H1 (cell line): ENCODE results near the gene ZNF562. TPM values are rescaled to one million over a fixed set of nuclear protein-coding genes. Genes with fewer than 3 reads are reported as not detected.
A peak's percentile ranks its signal among the peaks of the same experiment; 100 is the strongest.

Experiments
- CTCF ChIA-PET: fragments of 300-600 bp; sonication (Branson Sonifier 250); formaldehyde crosslinking; loops from one replicate; lab custom pipeline; 2021; ENCODE audit not compliant: partially characterized antibody; lab: Charles Lee
- POLR2A ChIA-PET: fragments of 300-600 bp; sonication (Branson Sonifier 250); formaldehyde crosslinking; loops from one replicate; lab custom pipeline; 2021; ENCODE audit warnings: inconsistent platforms; ENCODE audit not compliant: partially characterized antibody; lab: Charles Lee
- DNase-seq, 2 experiments: peaks; one replicate each; pipeline versions ENCODE4 v3.0.0 to v3.0.0-alpha.2; 2010 to 2022; ENCODE audit warnings: low spot score in 2 of 2, low read depth in 1 of 2, mixed read lengths in 1 of 2
- FAIRE-seq: peaks from 2 replicates; lab custom pipeline; 2011; peaks lifted over from hg19 to GRCh38; lab: Jason Lieb, UNC
- H2AFZ ChIP-seq: 2 replicates; pipeline ENCODE4 v1.8.1; 2012; ENCODE audit warnings: low read length, inconsistent platforms
- H2AK5ac ChIP-seq: 2 replicates; pipeline ENCODE4 v1.6.1; 2013; ENCODE audit warnings: low read depth, low read length
- H2BK120ac ChIP-seq: replicated peaks from 2 replicates; pipeline ENCODE3; 2013; ENCODE audit warnings: low read depth, low read length, inconsistent platforms
- H2BK12ac ChIP-seq: 2 replicates; pipeline ENCODE4 v1.6.1; 2013; ENCODE audit warnings: low read depth, low read length
- H2BK15ac ChIP-seq: 2 replicates; pipeline ENCODE4 v1.6.1; 2013; ENCODE audit warnings: low read length
- H2BK20ac ChIP-seq: 2 replicates; pipeline ENCODE4 v1.6.1; 2013; ENCODE audit warnings: low read length
- H2BK5ac ChIP-seq: 2 replicates; pipeline ENCODE4 v1.6.1; 2013; ENCODE audit warnings: low read depth, low read length
- H3K14ac ChIP-seq: 2 replicates; pipeline ENCODE4 v1.6.1; 2013; ENCODE audit warnings: inconsistent platforms; ENCODE audit not compliant: insufficient read length
- H3K18ac ChIP-seq: 2 replicates; pipeline ENCODE4 v1.6.1; 2013; ENCODE audit warnings: low read length; ENCODE audit errors: extremely low read depth
- H3K23ac ChIP-seq: 2 replicates; pipeline ENCODE4 v1.6.1; 2013; ENCODE audit warnings: inconsistent platforms; ENCODE audit not compliant: insufficient read length
- H3K23me2 ChIP-seq: 2 replicates; pipeline ENCODE4 v1.6.1; 2013; ENCODE audit warnings: low read depth, low read length
- H3K27ac ChIP-seq: 2 replicates; pipeline ENCODE4 v1.6.1; 2011; ENCODE audit warnings: low read depth, low read length, inconsistent platforms
- H3K27me3 ChIP-seq, 4 experiments: replicated peaks in 1 of 4; 1 replicate in 1 of 4; 2 replicates in 3 of 4; pipeline versions ENCODE4 v1.6.1 to v1.8.1; 2011 to 2013; ENCODE audit warnings: low read length in 3 of 4, mild to moderate bottlenecking in 3 of 4, inconsistent platforms in 2 of 4, mixed read lengths in 2 of 4, moderate library complexity in 1 of 4; ENCODE audit not compliant: control insufficient read depth in 3 of 4, insufficient read depth in 3 of 4; ENCODE audit errors: extremely low read depth in 1 of 4
- H3K36me3 ChIP-seq, 4 experiments: 2 replicates each; pipeline versions ENCODE4 v1.6.1 to v1.8.1; 2011 to 2013; ENCODE audit warnings: mild to moderate bottlenecking in 4 of 4, low read length in 3 of 4, moderate library complexity in 2 of 4, control low read depth in 1 of 4, inconsistent platforms in 1 of 4; ENCODE audit not compliant: insufficient read depth in 4 of 4, control insufficient read depth in 2 of 4
- H3K4ac ChIP-seq: replicated peaks from 2 replicates; pipeline ENCODE3; 2013; ENCODE audit warnings: low read length, low read depth, mixed read lengths, inconsistent platforms; ENCODE audit not compliant: insufficient read length
- H3K4me1 ChIP-seq, 4 experiments: replicated peaks in 1 of 4; 1 replicate in 1 of 4; 2 replicates in 3 of 4; pipeline versions ENCODE4 v1.6.1 to v1.8.1; 2011 to 2013; ENCODE audit warnings: low read length in 3 of 4, inconsistent platforms in 2 of 4, mixed read lengths in 1 of 4; ENCODE audit not compliant: insufficient read depth in 4 of 4, control insufficient read depth in 3 of 4
- H3K4me2 ChIP-seq, 2 experiments: 2 replicates each; pipeline versions ENCODE4 v1.6.1 to v1.8.1; 2011 to 2013; ENCODE audit warnings: low read depth in 2 of 2, low read length in 2 of 2, control low read depth in 1 of 2, inconsistent platforms in 1 of 2, mild to moderate bottlenecking in 1 of 2; ENCODE audit not compliant: insufficient read depth in 1 of 2
- H3K4me3 ChIP-seq, 4 experiments: fragments of 200-600, 300-600 bp in 1 of 4; sonication (generic), shearing (Covaris generic), sonication (Bioruptor Twin) in 1 of 4; 2 replicates each; pipeline versions ENCODE4 v1.5.1 to v1.8.1; 2011 to 2016; ENCODE audit warnings: low read length in 4 of 4, low read depth in 3 of 4, control low read depth in 2 of 4, inconsistent platforms in 2 of 4, mild to moderate bottlenecking in 2 of 4, mixed read lengths in 1 of 4, moderate library complexity in 1 of 4; ENCODE audit not compliant: insufficient read depth in 2 of 4; ENCODE audit errors: extremely low read depth in 1 of 4
- H3K56ac ChIP-seq: replicated peaks from 2 replicates; pipeline ENCODE3; 2013; ENCODE audit warnings: low read depth, mild to moderate bottlenecking, mixed read lengths, low read length, inconsistent platforms; ENCODE audit not compliant: insufficient read length
- H3K79me1 ChIP-seq: 2 replicates; pipeline ENCODE4 v1.6.1; 2013; ENCODE audit warnings: low read depth, low read length, control low read depth
- H3K79me2 ChIP-seq, 2 experiments: 2 replicates each; pipeline versions ENCODE4 v1.6.1 to v1.8.1; 2012 to 2013; ENCODE audit warnings: low read length in 2 of 2, mild to moderate bottlenecking in 2 of 2, inconsistent platforms in 1 of 2; ENCODE audit not compliant: insufficient read depth in 2 of 2, control insufficient read depth in 1 of 2
- H3K9ac ChIP-seq, 4 experiments: replicated peaks in 1 of 4; 1 replicate in 1 of 4; 2 replicates in 3 of 4; pipeline versions ENCODE4 v1.6.1 to v1.8.1; 2011 to 2013; ENCODE audit warnings: low read depth in 3 of 4, low read length in 3 of 4, control low read depth in 2 of 4, mild to moderate bottlenecking in 2 of 4, moderate library complexity in 2 of 4, inconsistent platforms in 1 of 4; ENCODE audit errors: extremely low read depth in 1 of 4
- H3K9me3 ChIP-seq, 2 experiments: 2 replicates each; pipeline versions ENCODE4 v1.6.1 to v1.8.1; 2012 to 2013; ENCODE audit warnings: mild to moderate bottlenecking in 2 of 2, moderate library complexity in 2 of 2, control low read depth in 1 of 2, inconsistent platforms in 1 of 2, low read depth in 1 of 2, low read length in 1 of 2, mixed read lengths in 1 of 2; ENCODE audit not compliant: insufficient read depth in 2 of 2
- H4K20me1 ChIP-seq, 2 experiments: replicated peaks in 1 of 2; 2 replicates each; pipeline versions ENCODE3 to v1.8.1; 2011 to 2013; ENCODE audit warnings: inconsistent platforms in 2 of 2, low read length in 2 of 2, mild to moderate bottlenecking in 1 of 2; ENCODE audit not compliant: insufficient read depth in 2 of 2, control insufficient read depth in 1 of 2
- H4K5ac ChIP-seq: 2 replicates; pipeline ENCODE4 v1.6.1; 2013; ENCODE audit warnings: low read length, low read depth, mixed read lengths, inconsistent platforms; ENCODE audit not compliant: insufficient read length
- H4K8ac ChIP-seq: 2 replicates; pipeline ENCODE4 v1.8.0; 2013; ENCODE audit warnings: mild to moderate bottlenecking, moderate library complexity, low read length, inconsistent platforms; ENCODE audit not compliant: insufficient read depth; ENCODE audit errors: extremely low read depth
- H4K91ac ChIP-seq: replicated peaks from 2 replicates; pipeline ENCODE3; 2013; ENCODE audit warnings: low read length, mixed read lengths, inconsistent platforms; ENCODE audit not compliant: insufficient read length
- CHD2 ChIP-seq: IDR thresholded peaks from 2 replicates; pipeline ENCODE4 v1.6.1; 2012; ENCODE audit warnings: low read length, improper control_type of control experiment
- GABPA ChIP-seq: IDR thresholded peaks from 2 replicates; pipeline ENCODE4 v1.6.1; 2011; ENCODE audit warnings: mild to moderate bottlenecking, low read length, moderate library complexity, borderline replicate concordance; ENCODE audit not compliant: insufficient read depth
- GTF2F1 ChIP-seq: IDR thresholded peaks from 2 replicates; pipeline ENCODE4 v1.6.1; 2012; ENCODE audit warnings: low read depth, low read length, improper control_type of control experiment, borderline replicate concordance
- MAX ChIP-seq: IDR thresholded peaks from 2 replicates; pipeline ENCODE4 v1.6.1; 2012; ENCODE audit warnings: inconsistent platforms
- POLR2AphosphoS5 ChIP-seq: IDR thresholded peaks from 2 replicates; pipeline ENCODE4 v1.6.1; 2011; ENCODE audit warnings: low read depth, low read length
- SIRT6 ChIP-seq: IDR thresholded peaks from one replicate; pipeline ENCODE4 v1.7.1; 2012; ENCODE audit warnings: low read length, inconsistent platforms
- SIX5 ChIP-seq: IDR thresholded peaks from 2 replicates; pipeline ENCODE4 v1.6.1; 2011; ENCODE audit warnings: mild to moderate bottlenecking, low read depth, low read length
- SP1 ChIP-seq: IDR thresholded peaks from 2 replicates; pipeline ENCODE4 v1.6.1; 2011; ENCODE audit warnings: low read depth, low read length
- SP2 ChIP-seq: IDR thresholded peaks from 2 replicates; pipeline ENCODE4 v1.6.1; 2012; ENCODE audit warnings: mild to moderate bottlenecking, low read length, inconsistent platforms
- TAF7 ChIP-seq: optimal IDR thresholded peaks from 2 replicates; pipeline ENCODE3; 2011; ENCODE audit warnings: low read depth, mild to moderate bottlenecking, inconsistent platforms, low read length, moderate library complexity, borderline replicate concordance
- TEAD4 ChIP-seq: IDR thresholded peaks from 2 replicates; pipeline ENCODE4 v1.6.1; 2012; ENCODE audit warnings: low read depth, low read length, inconsistent platforms, mixed read lengths
- USF2 ChIP-seq: IDR thresholded peaks from 2 replicates; pipeline ENCODE4 v1.6.1; 2011; ENCODE audit warnings: low read length, improper control_type of control experiment
- YY1 ChIP-seq: IDR thresholded peaks from 2 replicates; pipeline ENCODE4 v1.6.1; 2011; ENCODE audit warnings: low read depth, mild to moderate bottlenecking, low read length
- WGBS, 2 experiments: shearing (Covaris generic) in 1 of 2; methylation state at CpG; one replicate each; pipeline versions ENCODE4 v1.1.6 to v1.1.7; 2013 to 2015; ENCODE audit warnings: low lambda C conversion rate in 2 of 2, mixed read lengths in 2 of 2, inconsistent platforms in 1 of 2, low coverage in 1 of 2, missing lambda C conversion rate in 1 of 2; ENCODE audit not compliant: insufficient replicate concordance in 2 of 2, insufficient coverage in 1 of 2, insufficient read length in 1 of 2; ENCODE audit errors: extremely low coverage in 1 of 2, missing lambda C conversion rate in 1 of 2; 5-methylcytosine and 5-hydroxymethylcytosine counted together
- polyA plus RNA-seq, 7 experiments: library from polyadenylated mRNA; depleted of rRNA in 3 of 7; stranded (reverse) in 5 of 7; unstranded in 2 of 7; fragments of >200 nt in 5 of 7; fragments of 200-250 nt in 2 of 7; gene quantifications; 1 replicate in 5 of 7; 2 replicates in 1 of 7; 4 replicates in 1 of 7; pipeline versions ENCODE4 v1.2.1 to v1.2.3, GENCODE V29; 2011 to 2013; ENCODE audit warnings: missing spikeins in 2 of 7, mixed read lengths in 2 of 7
- total RNA-seq: library from RNA; stranded (reverse); fragmentation: NEBNext Ultra II Directional; extraction: Animal tissue kit (Norgen Biotek cat#: 25700); gene quantifications from 2 replicates; pipeline ENCODE4 v1.2.1, GENCODE V29; 2021

The ZNF562 gene
- total and polyA plus RNA-seq, 2 of the 8 experiments (the other 6 are each of a cell fraction or from before 2014, with no cell fraction given), result 0.12 to 2.5 TPM

GRCh38 chr19:9700229-9700981 lies 25.5 kb upstream of the ZNF562 start:
- no peak overlapping the region for H3K9ac ChIP-seq
- H2BK15ac ChIP-seq, result no peak overlapping the region
- H3K9me3 ChIP-seq, result peaks cover 5 to 20% of the 10 kb centered on the region in 2 experiments
- no peaks in the 10 kb centered on the region for H3K36me3 ChIP-seq
- H3K79me2 ChIP-seq, result no peaks in the 10 kb centered on the region
- H3K4me1 ChIP-seq, result no peaks in the 10 kb centered on the region
- no peak overlapping the region for H3K27ac ChIP-seq
- H2BK20ac ChIP-seq, result no peak overlapping the region
- no peak overlapping the region for H2BK5ac ChIP-seq
- no peak overlapping the region for H3K23ac ChIP-seq
- no peak overlapping the region for H4K5ac ChIP-seq
- H3K4me2 ChIP-seq, result no peak overlapping the region
- H4K20me1 ChIP-seq, result no peaks in the 10 kb centered on the region
- DNase-seq (no peak), FAIRE-seq (no peak)
- no peak overlapping the region for H2BK12ac ChIP-seq
- no peak overlapping the region for H3K4me3 ChIP-seq
- CTCF ChIA-PET, result interaction anchor here (0.5 kb wide), 1 partner anchor 115 kb away, joined by 3 read pairs; no protein-coding TSS in a partner anchor
- peak overlapping the region; percentile 41; the same call in 1 of the 2 replicates for H4K8ac ChIP-seq
- POLR2A ChIA-PET, result no interaction called here
- H3K56ac ChIP-seq, result no peak overlapping the region
- no peak overlapping the region for H3K18ac ChIP-seq
- 94% methylated on average over 22 of the region's 22 CpGs; no CpG with 5 or more reads in 1 of the 2 experiments for WGBS, 2 experiments
- H3K79me1 ChIP-seq, result no peaks in the 10 kb centered on the region
- H3K23me2 ChIP-seq, result no peaks in the 10 kb centered on the region
- H2BK120ac ChIP-seq, result no peak overlapping the region
- H3K27me3 ChIP-seq, result no peaks in the 10 kb centered on the region
- H3K14ac ChIP-seq, result no peak overlapping the region
- no peak overlapping the region for H2AFZ ChIP-seq
- no peak overlapping the region for H4K91ac ChIP-seq
- no peak overlapping the region for H2AK5ac ChIP-seq
- H3K4ac ChIP-seq, result no peak overlapping the region
- TF ChIP-seq TAF7 (no peak), SIX5 (no peak), CHD2 (no peak), POLR2AphosphoS5 (no peak), MAX (no peak), USF2 (no peak), SP1 (no peak), SIRT6 (no peak), YY1 (no peak), GABPA (no peak), TEAD4 (no peak), GTF2F1 (no peak), SP2 (no peak)
